Activated CD4-positive, alpha-beta T cell treated with anti-CD3 and anti-CD28 coated beads, Interleukin-2, amount 10 ng/mL, durations not matched to agents 24 days and 14 days (primary cell): Measurements from ENCODE around the gene IL18. TPM values are rescaled to one million over a fixed set of nuclear protein-coding genes. Genes with fewer than 3 reads are reported as not detected.
A peak's percentile ranks its signal among the peaks of the same experiment; 100 is the strongest.

Experiments used
- DNase-seq: peaks from one replicate; pipeline ENCODE4 v3.0.0; 2022
- H3K27ac Mint-ChIP-seq: one replicate; pipeline ENCODE4 v1.8.0; 2022; ENCODE audit warnings: mild to moderate bottlenecking, mixed read lengths
- H3K27me3 Mint-ChIP-seq: one replicate; pipeline ENCODE4 v1.8.0; 2022; ENCODE audit warnings: mixed read lengths
- H3K36me3 Mint-ChIP-seq: one replicate; pipeline ENCODE4 v1.8.0; 2022; ENCODE audit warnings: low read depth, mild to moderate bottlenecking, mixed read lengths
- H3K4me1 Mint-ChIP-seq: one replicate; pipeline ENCODE4 v1.8.0; 2021; ENCODE audit warnings: mixed read lengths
- H3K4me3 Mint-ChIP-seq: one replicate; pipeline ENCODE4 v1.8.0; 2022; ENCODE audit warnings: mild to moderate bottlenecking, moderate library complexity, mixed read lengths
- H3K9me3 Mint-ChIP-seq: one replicate; pipeline ENCODE4 v1.8.0; 2021; ENCODE audit warnings: mixed read lengths
- intact Hi-C: fragments of 100-400 bp; cut with micrococcal nuclease; formaldehyde crosslinking; loops from one replicate; pipeline ENCODE4 v1.15.1; 2023
- total RNA-seq: library from RNA; stranded (reverse); gene quantifications from 2 replicates; pipeline ENCODE4 v1.2.3, GENCODE V29; 2022

IL18 gene
- total RNA-seq, 1 donor from 2014 or later = 0.12 TPM

- intact Hi-C loops = no loop called here
- no peak for DNase-seq
- no peaks in the 10 kb centered on the region for H3K36me3 Mint-ChIP-seq
- no peaks in the 10 kb centered on the region for H3K9me3 Mint-ChIP-seq
- H3K4me1 Mint-ChIP-seq = peaks cover 6% of the 10 kb centered on the region
- no peak overlapping the region for H3K4me3 Mint-ChIP-seq
- H3K27ac Mint-ChIP-seq = no peak overlapping the region
- peaks cover 41% of the 10 kb centered on the region for H3K27me3 Mint-ChIP-seq
These were observed 15.7 kb upstream of the IL18 start for GRCh38 chr11:112179601-112180000.

DNA sequence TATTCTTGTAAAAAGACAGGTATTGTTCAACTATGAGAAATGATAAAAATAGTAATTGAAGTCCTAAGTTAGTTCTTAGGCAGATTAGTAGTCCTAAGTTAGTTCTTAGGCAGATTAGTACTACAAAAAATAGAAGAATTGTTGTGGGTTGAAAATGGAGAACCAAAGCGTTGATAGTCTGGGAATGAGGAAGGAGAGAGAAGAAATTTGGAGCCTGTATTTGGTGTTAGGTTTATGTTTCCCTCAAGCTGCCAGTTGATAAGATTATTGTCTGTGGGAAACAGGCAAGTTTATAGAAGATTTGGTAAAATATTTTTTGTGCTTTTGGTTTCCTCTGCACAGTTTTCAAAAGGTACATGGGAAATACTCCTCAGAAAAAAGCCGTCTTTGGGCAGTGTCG is 15.0 kb upstream of the IL18 start:
- H3K4me3 Mint-ChIP-seq = no peak overlapping the region
- intact Hi-C loops = no loop called here
- peaks cover 7% of the 10 kb centered on the region for H3K4me1 Mint-ChIP-seq

GRCh38 chr11:112178428-112178827 is 14.5 kb upstream of the IL18 start:
- no peaks in the 10 kb centered on the region for H3K9me3 Mint-ChIP-seq
- H3K4me1 Mint-ChIP-seq = peaks cover 7% of the 10 kb centered on the region
- H3K4me3 Mint-ChIP-seq = no peak overlapping the region
- DNase-seq = no peak
- H3K27ac Mint-ChIP-seq = no peak overlapping the region
- H3K27me3 Mint-ChIP-seq = peaks cover 39% of the 10 kb centered on the region
- intact Hi-C loops = no loop called here
- no peaks in the 10 kb centered on the region for H3K36me3 Mint-ChIP-seq

More for the DNA sequence above, 15.0 kb upstream of the IL18 start:
- no peak for DNase-seq
- H3K9me3 Mint-ChIP-seq = no peaks in the 10 kb centered on the region
- H3K36me3 Mint-ChIP-seq = no peaks in the 10 kb centered on the region
- peaks cover 42% of the 10 kb centered on the region for H3K27me3 Mint-ChIP-seq
- H3K27ac Mint-ChIP-seq = no peak overlapping the region

GRCh38 chr11:112177589-112177988 is 13.7 kb upstream of the IL18 start:
- DNase-seq = no peak
- no peak overlapping the region for H3K27ac Mint-ChIP-seq
- no peaks in the 10 kb centered on the region for H3K9me3 Mint-ChIP-seq
- H3K27me3 Mint-ChIP-seq = peaks cover 39% of the 10 kb centered on the region
- no peak overlapping the region for H3K4me3 Mint-ChIP-seq
- intact Hi-C loops = no loop called here
- H3K4me1 Mint-ChIP-seq = peaks cover 7% of the 10 kb centered on the region
- H3K36me3 Mint-ChIP-seq = no peaks in the 10 kb centered on the region

DNA sequence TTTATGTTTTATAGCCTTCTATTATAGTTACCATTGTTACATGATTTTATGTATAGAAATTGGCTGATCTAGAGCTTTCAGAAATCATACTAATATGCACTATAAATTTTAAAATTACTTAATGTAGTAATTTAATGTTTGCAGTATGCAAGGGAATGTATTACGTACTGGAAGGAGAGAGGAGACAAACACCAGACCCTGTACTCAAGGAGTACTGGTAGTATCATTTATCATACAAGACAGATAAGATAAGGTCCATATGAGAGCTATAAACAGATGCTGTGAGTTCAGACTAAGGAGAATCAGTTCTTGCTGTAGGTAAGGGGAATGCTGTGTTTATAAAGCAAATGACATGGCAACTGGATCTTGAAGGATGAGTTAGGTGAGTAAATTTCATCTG is 12.2 kb upstream of the IL18 start:
- no peak for DNase-seq
- Mint-ChIP-seq H3K4me3 (no peak overlapping the region), H3K4me1 (peaks cover 7% of the 10 kb centered on the region), H3K27ac (no peak overlapping the region), H3K36me3 (no peaks in the 10 kb centered on the region), H3K9me3 (no peaks in the 10 kb centered on the region), H3K27me3 (peaks cover 39% of the 10 kb centered on the region)
- intact Hi-C loops = no loop called here

GRCh38 chr11:112175599-112175952 is 11.7 kb upstream of the IL18 start:
- no peaks in the 10 kb centered on the region for H3K36me3 Mint-ChIP-seq
- intact Hi-C loops = loop anchor here (2.0 kb wide), 1 partner anchor 63 kb away; no protein-coding TSS in a partner anchor

DNA sequence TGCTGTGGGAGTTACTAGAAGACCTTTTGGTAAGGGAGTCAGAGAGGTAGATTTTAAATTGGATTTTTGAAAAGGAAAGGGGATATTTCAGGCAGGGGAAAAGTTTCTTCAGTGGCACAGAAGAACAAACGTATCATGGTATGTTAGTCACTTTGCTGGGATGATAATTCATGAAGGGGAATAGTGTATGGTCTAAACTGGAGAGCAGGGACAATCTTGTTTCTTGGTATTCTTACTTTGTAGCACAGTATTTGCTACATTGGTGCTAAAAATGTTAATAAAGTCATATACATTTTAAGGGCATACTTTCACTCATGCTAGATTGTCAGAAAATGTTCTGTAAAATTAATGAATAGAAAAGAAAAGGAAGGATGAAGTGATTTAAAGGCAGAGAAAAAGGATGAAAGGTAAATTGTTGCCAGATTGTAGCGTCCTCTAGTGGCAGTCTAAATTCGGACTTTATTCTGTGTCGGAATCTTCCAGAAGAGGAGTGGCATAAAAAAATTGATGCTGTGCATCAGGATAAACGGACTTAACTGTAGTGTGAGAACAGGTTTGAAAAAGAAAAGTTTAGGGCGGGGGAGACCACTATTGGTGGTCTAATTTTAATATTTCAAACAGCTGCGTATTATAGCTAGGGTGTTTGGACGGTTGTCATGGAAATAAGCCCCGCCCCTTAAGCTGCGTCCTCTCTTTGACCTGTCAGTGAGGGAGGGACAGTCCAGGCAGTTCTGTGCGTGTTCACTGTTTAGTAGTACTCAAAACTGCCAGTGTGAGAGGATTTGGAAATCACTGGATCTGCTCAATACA is 11.1 kb upstream of the IL18 start, which contains the start of gene BCO2:
TSS of gene BCO2 (plus strand) at position 724 of the 810 bp plus-strand sequence. CDS start 90 bp downstream, outside the sequence.
- peak within 1 kb of the TSS; percentile 38 for H3K27ac Mint-ChIP-seq

More at GRCh38 chr11:112175599-112175952, 11.7 kb upstream of the IL18 start:
- DNase-seq = no peak
- H3K4me1 Mint-ChIP-seq = peaks cover 7% of the 10 kb centered on the region
- H3K4me3 Mint-ChIP-seq = peak overlapping the region; percentile 65
- no peak overlapping the region for H3K27ac Mint-ChIP-seq
- no peaks in the 10 kb centered on the region for H3K9me3 Mint-ChIP-seq
- peaks cover 36% of the 10 kb centered on the region for H3K27me3 Mint-ChIP-seq

GRCh38 chr11:112173152-112173551 is 9.3 kb upstream of the IL18 start:
- Mint-ChIP-seq H3K9me3 (no peaks in the 10 kb centered on the region), H3K36me3 (no peaks in the 10 kb centered on the region), H3K27me3 (peaks cover 29% of the 10 kb centered on the region), H3K27ac (no peak overlapping the region), H3K4me3 (no peak overlapping the region), H3K4me1 (peaks cover 7% of the 10 kb centered on the region)
- DNase-seq = no peak
- intact Hi-C loops = no loop called here

More for the DNA sequence above, 11.1 kb upstream of the IL18 start, which contains the start of gene BCO2:
- Mint-ChIP-seq H3K9me3 (no peaks in the 10 kb centered on the region), H3K4me3 (peak within 1 kb of the TSS; percentile 65), H3K27me3 (peaks cover 34% of the 10 kb centered on the region), H3K4me1 (peaks cover 7% of the 10 kb centered on the region), H3K36me3 (no peaks in the 10 kb centered on the region)
- DNase-seq = peak; percentile 82
- intact Hi-C loops = loop anchor here (2.0 kb wide), 1 partner anchor 62 kb away; no protein-coding TSS in a partner anchor

- H3K4me3 Mint-ChIP-seq = no peak overlapping the region
- H3K9me3 Mint-ChIP-seq = no peaks in the 10 kb centered on the region
- peaks cover 25% of the 10 kb centered on the region for H3K27me3 Mint-ChIP-seq
- no peak overlapping the region for H3K27ac Mint-ChIP-seq
- no peaks in the 10 kb centered on the region for H3K36me3 Mint-ChIP-seq
- intact Hi-C loops = no loop called here
- peaks cover 7% of the 10 kb centered on the region for H3K4me1 Mint-ChIP-seq
- no peak for DNase-seq
These were observed 8.6 kb upstream of the IL18 start for GRCh38 chr11:112172362-112172994.

DNA sequence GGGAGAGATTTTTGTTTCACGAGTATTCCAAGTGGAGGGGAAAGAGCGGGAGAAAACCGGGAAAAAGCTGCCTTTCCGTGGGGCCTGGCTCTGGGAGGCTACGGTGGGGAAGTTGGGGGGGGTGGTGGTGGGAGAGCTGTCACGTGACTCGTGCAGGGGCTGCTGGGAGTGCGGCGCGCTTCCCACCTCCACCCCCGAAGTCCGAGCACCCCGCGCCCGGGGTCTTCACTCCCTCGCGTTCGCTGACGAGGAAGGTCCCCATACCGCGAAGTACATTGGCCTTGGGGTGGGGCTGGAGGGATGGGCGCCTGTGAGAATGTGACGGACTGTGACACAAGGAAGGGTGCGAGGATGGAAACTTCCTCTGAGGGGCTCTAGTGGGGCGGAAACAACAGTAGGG is 3.3 kb upstream of the IL18 start, which contains the start of gene TEX12:
TSS of gene TEX12 (plus strand) at position 228 of the 400 bp plus-strand sequence. CDS start 1,897 bp downstream, outside the sequence.
- Mint-ChIP-seq H3K4me1 (peaks cover 6% of the 10 kb centered on the region), H3K4me3 (no peak within 1 kb of the TSS), H3K36me3 (no peaks in the 10 kb centered on the region), H3K27me3 (peaks cover 25% of the 10 kb centered on the region), H3K9me3 (no peaks in the 10 kb centered on the region), H3K27ac (no peak within 1 kb of the TSS)
- DNase-seq = no peak
- intact Hi-C loops = no loop called here

DNA sequence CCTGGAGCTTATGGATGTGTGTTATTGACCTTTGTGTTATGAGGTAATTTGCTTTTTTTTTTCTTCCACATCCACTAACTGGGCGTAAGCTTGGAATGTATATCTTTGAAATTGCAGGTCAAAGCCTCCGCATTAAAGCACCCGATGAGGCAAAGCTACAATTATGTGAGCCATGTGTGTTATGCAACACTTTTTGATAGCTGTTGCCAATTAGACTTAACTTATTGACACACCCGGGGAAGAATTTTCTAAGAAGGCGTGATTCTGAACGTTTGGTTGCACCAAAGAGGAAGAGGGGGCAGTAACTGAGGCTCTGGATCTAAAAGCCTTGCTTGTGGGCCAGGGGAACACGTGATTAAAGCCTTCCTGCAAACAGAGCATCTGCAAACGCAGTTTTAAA is 2.7 kb upstream of the IL18 start:
- H3K27ac Mint-ChIP-seq = no peak overlapping the region
- no peak overlapping the region for H3K4me3 Mint-ChIP-seq
- H3K4me1 Mint-ChIP-seq = peaks cover 6% of the 10 kb centered on the region
- intact Hi-C loops = no loop called here
- H3K36me3 Mint-ChIP-seq = no peaks in the 10 kb centered on the region
- H3K27me3 Mint-ChIP-seq = peaks cover 28% of the 10 kb centered on the region
- no peak for DNase-seq
- no peaks in the 10 kb centered on the region for H3K9me3 Mint-ChIP-seq

DNA sequence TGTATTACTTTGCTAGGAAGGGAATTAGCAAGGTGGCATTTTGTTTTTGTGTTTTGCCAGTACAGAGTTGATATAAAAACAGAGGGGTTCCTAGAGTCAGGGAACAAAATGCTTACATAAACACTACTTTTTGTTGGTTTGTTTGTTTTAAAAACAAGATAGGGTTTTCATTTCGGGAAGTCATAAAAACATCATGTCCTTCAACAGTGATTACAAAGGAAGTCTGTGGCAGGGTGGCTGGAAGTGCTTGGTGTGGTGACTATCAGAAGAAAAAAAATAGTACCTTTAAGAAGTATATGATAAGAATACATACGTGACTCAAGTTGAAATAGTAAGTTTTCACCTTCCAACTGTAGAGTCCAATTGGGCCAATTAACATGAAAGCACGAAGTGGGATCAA is 1.2 kb upstream of the IL18 start:
- intact Hi-C loops = no loop called here
- no peaks in the 10 kb centered on the region for H3K36me3 Mint-ChIP-seq
- H3K27me3 Mint-ChIP-seq = peaks cover 34% of the 10 kb centered on the region
- DNase-seq = no peak
- H3K9me3 Mint-ChIP-seq = no peaks in the 10 kb centered on the region
- H3K4me1 Mint-ChIP-seq = peaks cover 6% of the 10 kb centered on the region
- H3K4me3 Mint-ChIP-seq = no peak overlapping the region
- no peak overlapping the region for H3K27ac Mint-ChIP-seq

- Mint-ChIP-seq H3K27ac (no peak overlapping the region), H3K4me1 (peaks cover 6% of the 10 kb centered on the region), H3K9me3 (no peaks in the 10 kb centered on the region), H3K36me3 (no peaks in the 10 kb centered on the region), H3K27me3 (peaks cover 32% of the 10 kb centered on the region), H3K4me3 (no peak overlapping the region)
- intact Hi-C loops = no loop called here
- DNase-seq = no peak
These were observed 940 bp downstream of the IL18 start for GRCh38 chr11:112162761-112163546.
